ENCODE data around the gene GPR173. TPM values are rescaled to one million over a fixed set of nuclear protein-coding genes. Genes with fewer than 3 reads are reported as not detected.

Gene GPR173
- total RNA-seq, 1 experiment from 2014 or later, result 7.3 TPM

- TF ChIP-seq IRF1 (CRISPR knock-in tag; IDR thresholded peaks at IDR 0.05), result no peak
- TF ChIP-seq, protein P1, sequence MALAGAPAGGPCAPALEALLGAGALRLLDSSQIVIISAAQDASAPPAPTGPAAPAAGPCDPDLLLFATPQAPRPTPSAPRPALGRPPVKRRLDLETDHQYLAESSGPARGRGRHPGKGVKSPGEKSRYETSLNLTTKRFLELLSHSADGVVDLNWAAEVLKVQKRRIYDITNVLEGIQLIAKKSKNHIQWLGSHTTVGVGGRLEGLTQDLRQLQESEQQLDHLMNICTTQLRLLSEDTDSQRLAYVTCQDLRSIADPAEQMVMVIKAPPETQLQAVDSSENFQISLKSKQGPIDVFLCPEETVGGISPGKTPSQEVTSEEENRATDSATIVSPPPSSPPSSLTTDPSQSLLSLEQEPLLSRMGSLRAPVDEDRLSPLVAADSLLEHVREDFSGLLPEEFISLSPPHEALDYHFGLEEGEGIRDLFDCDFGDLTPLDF (CRISPR knock-in tag; IDR thresholded peaks at IDR 0.05), result no peak
- TF ChIP-seq, protein P2, sequence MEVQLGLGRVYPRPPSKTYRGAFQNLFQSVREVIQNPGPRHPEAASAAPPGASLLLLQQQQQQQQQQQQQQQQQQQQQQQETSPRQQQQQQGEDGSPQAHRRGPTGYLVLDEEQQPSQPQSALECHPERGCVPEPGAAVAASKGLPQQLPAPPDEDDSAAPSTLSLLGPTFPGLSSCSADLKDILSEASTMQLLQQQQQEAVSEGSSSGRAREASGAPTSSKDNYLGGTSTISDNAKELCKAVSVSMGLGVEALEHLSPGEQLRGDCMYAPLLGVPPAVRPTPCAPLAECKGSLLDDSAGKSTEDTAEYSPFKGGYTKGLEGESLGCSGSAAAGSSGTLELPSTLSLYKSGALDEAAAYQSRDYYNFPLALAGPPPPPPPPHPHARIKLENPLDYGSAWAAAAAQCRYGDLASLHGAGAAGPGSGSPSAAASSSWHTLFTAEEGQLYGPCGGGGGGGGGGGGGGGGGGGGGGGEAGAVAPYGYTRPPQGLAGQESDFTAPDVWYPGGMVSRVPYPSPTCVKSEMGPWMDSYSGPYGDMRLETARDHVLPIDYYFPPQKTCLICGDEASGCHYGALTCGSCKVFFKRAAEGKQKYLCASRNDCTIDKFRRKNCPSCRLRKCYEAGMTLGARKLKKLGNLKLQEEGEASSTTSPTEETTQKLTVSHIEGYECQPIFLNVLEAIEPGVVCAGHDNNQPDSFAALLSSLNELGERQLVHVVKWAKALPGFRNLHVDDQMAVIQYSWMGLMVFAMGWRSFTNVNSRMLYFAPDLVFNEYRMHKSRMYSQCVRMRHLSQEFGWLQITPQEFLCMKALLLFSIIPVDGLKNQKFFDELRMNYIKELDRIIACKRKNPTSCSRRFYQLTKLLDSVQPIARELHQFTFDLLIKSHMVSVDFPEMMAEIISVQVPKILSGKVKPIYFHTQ (CRISPR knock-in tag; IDR thresholded peaks at IDR 0.05), result no peak
Measured at GRCh38 chrX:53031380-53031779, 17.2 kb upstream of the GPR173 start (continued).

DNA sequence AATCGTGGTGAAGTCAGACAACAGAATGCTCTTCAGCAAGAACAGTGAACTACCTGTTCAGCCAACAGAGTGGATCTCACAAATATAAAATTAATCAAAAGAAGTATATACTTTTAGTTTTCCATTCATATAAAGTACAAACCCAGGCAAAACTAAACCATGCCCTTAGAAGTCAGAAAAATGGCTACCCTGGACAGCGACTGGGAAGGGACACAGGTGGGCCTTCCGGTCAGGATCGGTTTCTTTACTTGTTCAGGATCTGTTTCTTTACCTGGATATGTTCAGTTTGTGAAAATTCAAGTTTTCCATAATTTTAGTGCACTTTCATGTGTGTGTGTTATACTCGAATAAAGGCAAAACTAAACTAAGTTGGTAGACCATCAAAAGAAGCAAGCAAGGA is 12.4 kb upstream of the GPR173 start:
- no peaks in the 10 kb centered on the region for H3K9me3 Mint-ChIP-seq
- no peak for ATAC-seq
- no peak overlapping the region for H3K27ac Mint-ChIP-seq
- no peaks in the 10 kb centered on the region for H3K36me3 Mint-ChIP-seq
- H3K27me3 Mint-ChIP-seq (ENCODE audit: low read depth), result peaks cover 4% of the 10 kb centered on the region
- TF ChIP-seq KAT7 (CRISPR knock-in tag; IDR thresholded peaks at IDR 0.05; ENCODE audit: borderline replicate concordance) (no peak), ZNF532 (CRISPR knock-in tag; IDR thresholded peaks at IDR 0.05; ENCODE audit: borderline replicate concordance) (no peak), SMAD4 (CRISPR knock-in tag; IDR thresholded peaks at IDR 0.05) (no peak), ZNF423 (CRISPR knock-in tag; IDR thresholded peaks at IDR 0.05) (no peak), TP53 (CRISPR knock-in tag; IDR thresholded peaks at IDR 0.05) (no peak), HMGA2 (CRISPR knock-in tag; IDR thresholded peaks at IDR 0.05) (no peak), ZNF317 (CRISPR knock-in tag; IDR thresholded peaks at IDR 0.05; ENCODE audit: borderline replicate concordance, low read depth) (no peak)
- TF ChIP-seq, protein P3, sequence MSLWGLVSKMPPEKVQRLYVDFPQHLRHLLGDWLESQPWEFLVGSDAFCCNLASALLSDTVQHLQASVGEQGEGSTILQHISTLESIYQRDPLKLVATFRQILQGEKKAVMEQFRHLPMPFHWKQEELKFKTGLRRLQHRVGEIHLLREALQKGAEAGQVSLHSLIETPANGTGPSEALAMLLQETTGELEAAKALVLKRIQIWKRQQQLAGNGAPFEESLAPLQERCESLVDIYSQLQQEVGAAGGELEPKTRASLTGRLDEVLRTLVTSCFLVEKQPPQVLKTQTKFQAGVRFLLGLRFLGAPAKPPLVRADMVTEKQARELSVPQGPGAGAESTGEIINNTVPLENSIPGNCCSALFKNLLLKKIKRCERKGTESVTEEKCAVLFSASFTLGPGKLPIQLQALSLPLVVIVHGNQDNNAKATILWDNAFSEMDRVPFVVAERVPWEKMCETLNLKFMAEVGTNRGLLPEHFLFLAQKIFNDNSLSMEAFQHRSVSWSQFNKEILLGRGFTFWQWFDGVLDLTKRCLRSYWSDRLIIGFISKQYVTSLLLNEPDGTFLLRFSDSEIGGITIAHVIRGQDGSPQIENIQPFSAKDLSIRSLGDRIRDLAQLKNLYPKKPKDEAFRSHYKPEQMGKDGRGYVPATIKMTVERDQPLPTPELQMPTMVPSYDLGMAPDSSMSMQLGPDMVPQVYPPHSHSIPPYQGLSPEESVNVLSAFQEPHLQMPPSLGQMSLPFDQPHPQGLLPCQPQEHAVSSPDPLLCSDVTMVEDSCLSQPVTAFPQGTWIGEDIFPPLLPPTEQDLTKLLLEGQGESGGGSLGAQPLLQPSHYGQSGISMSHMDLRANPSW (CRISPR knock-in tag; conservative IDR thresholded peaks at IDR 0.05; ENCODE audit: low read depth), result no peak
- TF ChIP-seq, protein P4, sequence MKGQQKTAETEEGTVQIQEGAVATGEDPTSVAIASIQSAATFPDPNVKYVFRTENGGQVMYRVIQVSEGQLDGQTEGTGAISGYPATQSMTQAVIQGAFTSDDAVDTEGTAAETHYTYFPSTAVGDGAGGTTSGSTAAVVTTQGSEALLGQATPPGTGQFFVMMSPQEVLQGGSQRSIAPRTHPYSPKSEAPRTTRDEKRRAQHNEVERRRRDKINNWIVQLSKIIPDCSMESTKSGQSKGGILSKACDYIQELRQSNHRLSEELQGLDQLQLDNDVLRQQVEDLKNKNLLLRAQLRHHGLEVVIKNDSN (CRISPR knock-in tag; IDR thresholded peaks at IDR 0.05), result no peak
- POLR2A ChIA-PET, result no interaction called here
- no peak overlapping the region for H3K4me3 Mint-ChIP-seq
- no peak for DNase-seq (ENCODE audit: low spot score)
- H3K4me1 Mint-ChIP-seq, result peaks cover 9% of the 10 kb centered on the region
- CTCF ChIA-PET, result no interaction called here

Measured in WTC11 (cell line).